SU-DHL-6 (cell line): ENCODE results near the gene OR5AU1.

Source experiments
- CTCF ChIP-seq: fragments of 200-600 bp; sonication (generic); IDR thresholded peaks from one replicate; pipeline ENCODE4 v1.5.1; 2017; ENCODE audit warnings: antibody characterized with exemption, mild to moderate bottlenecking, low read length, moderate library complexity; ENCODE audit not compliant: insufficient read depth, poor library complexity, severe bottlenecking
- EZH2phosphoT487 ChIP-seq: fragments of 200-600 bp; sonication (generic), shearing (Covaris generic); conservative IDR thresholded peaks from 2 replicates; pipeline ENCODE4 v1.6.1; 2018; ENCODE audit warnings: mild to moderate bottlenecking, antibody characterized with exemption, low read length, moderate library complexity, mixed read lengths

- TF ChIP-seq CTCF (peak; percentile 84), EZH2phosphoT487 (no peak)
Measured at GRCh38 chr14:21136024-21136423, 19.8 kb downstream of the OR5AU1 start.
